LNCaP clone FGC (cell line): ENCODE measurements around the gene SRSF7.
"Not testable (repeated sequence)": the region's sequence is repeated elsewhere in the genome, so short reads cannot be mapped to it uniquely, and the experiment has no call there.

Experiments
- DNase-seq: peaks from one replicate; pipeline ENCODE4 v3.0.0-alpha.2; 2011; ENCODE audit warnings: low read depth
- H3K4me3 ChIP-seq: 2 replicates; pipeline ENCODE4 v1.5.1; 2011; ENCODE audit warnings: mild to moderate bottlenecking, low read depth, low read length, control low read depth
- CTCF ChIP-seq: IDR thresholded peaks from 2 replicates; pipeline ENCODE4 v1.5.1; 2012; ENCODE audit warnings: mild to moderate bottlenecking; ENCODE audit not compliant: control insufficient read depth, insufficient read depth; ENCODE audit errors: extremely low read depth

SRSF7 gene

GRCh38 chr2:38722271-38723061, 28.7 kb downstream of the SRSF7 start:
- no peak for TF ChIP-seq CTCF
- no peak for DNase-seq
- no peak overlapping the region for H3K4me3 ChIP-seq

GRCh38 chr2:38720613-38721241, 30.4 kb downstream of the SRSF7 start:
- H3K4me3 ChIP-seq, result no peak overlapping the region
- peak; percentile 35 for DNase-seq
- TF ChIP-seq CTCF, result no peak

GRCh38 chr2:38719706-38720105, 31.5 kb downstream of the SRSF7 start:
- no peak for DNase-seq
- no peak for TF ChIP-seq CTCF
- no peak overlapping the region for H3K4me3 ChIP-seq

- no peak overlapping the region for H3K4me3 ChIP-seq
- no peak for TF ChIP-seq CTCF
- DNase-seq, result no peak
Observed at GRCh38 chr2:38718601-38719000, 32.6 kb downstream of the SRSF7 start.

- no peak for DNase-seq
- no peak overlapping the region for H3K4me3 ChIP-seq
- TF ChIP-seq CTCF, result no peak
Observed at GRCh38 chr2:38716185-38716584, 35.0 kb downstream of the SRSF7 start.

GRCh38 chr2:38714941-38715340, 36.2 kb downstream of the SRSF7 start:
- not testable (repeated sequence) for DNase-seq

GRCh38 chr2:38713338-38713737, 37.8 kb downstream of the SRSF7 start:
- no peak for DNase-seq
- no peak overlapping the region for H3K4me3 ChIP-seq
- TF ChIP-seq CTCF, result no peak

More at GRCh38 chr2:38714941-38715340, 36.2 kb downstream of the SRSF7 start:
- not testable (repeated sequence) for H3K4me3 ChIP-seq
